SK-N-SH treated with all-trans-retinoic acid at 6 μM for 48 hours (cell line): ENCODE measurements around the gene TTC32.
A peak's percentile ranks its signal among the peaks of the same experiment; 100 is the strongest.

Source experiments
- ATAC-seq: fragments of 200-7000 bp; cut with Tn5 transposase; 3 replicates; pipeline ENCODE4 v1.9.1; 2020; ENCODE audit warnings: mild to moderate bottlenecking, moderate library complexity
- ARNTL ChIP-seq: fragments of 450-650 bp; formaldehyde crosslinking; IDR thresholded peaks from 2 replicates; pipeline ENCODE4 v1.5.0; 2020; ENCODE audit warnings: low read depth, mild to moderate bottlenecking, moderate library complexity, borderline replicate concordance
- BACH2 ChIP-seq: fragments of 250-450 bp; sonication (Bioruptor Pico); IDR thresholded peaks from 2 replicates; pipeline ENCODE4 v1.9.0; 2021; ENCODE audit warnings: mild to moderate bottlenecking, borderline replicate concordance
- CREB5 ChIP-seq: fragments of 250-450 bp; sonication (Bioruptor Pico); IDR thresholded peaks from 2 replicates; pipeline ENCODE4 v1.5.1; 2020; ENCODE audit warnings: low read depth, mild to moderate bottlenecking, moderate library complexity
- CSDC2 ChIP-seq: fragments of 250-450 bp; sonication (Bioruptor Pico); IDR thresholded peaks from 2 replicates; pipeline ENCODE4 v1.5.0; 2020; ENCODE audit warnings: mild to moderate bottlenecking, moderate library complexity
- CSRNP3 ChIP-seq: fragments of 250-450 bp; sonication (Bioruptor Pico); IDR thresholded peaks from 2 replicates; pipeline ENCODE4 v1.5.1; 2021; ENCODE audit warnings: mild to moderate bottlenecking, moderate library complexity
- OSR1 ChIP-seq: fragments of 250-450 bp; sonication (Bioruptor Pico); IDR thresholded peaks from 2 replicates; pipeline ENCODE4 v1.8.0; 2022; ENCODE audit warnings: moderate library complexity, mild to moderate bottlenecking, inconsistent platforms
- POU6F1 ChIP-seq: fragments of 250-450 bp; sonication (Bioruptor Pico); IDR thresholded peaks from 2 replicates; pipeline ENCODE4 v1.8.0; 2021; ENCODE audit warnings: low read depth, mild to moderate bottlenecking, moderate library complexity, borderline replicate concordance
- RARB ChIP-seq: fragments of 250-450 bp; sonication (Bioruptor Pico); IDR thresholded peaks from 2 replicates; pipeline ENCODE4 v1.8.0; 2021; ENCODE audit warnings: mild to moderate bottlenecking, moderate library complexity
- SNAI2 ChIP-seq: fragments of 250-450 bp; sonication (Bioruptor Pico); IDR thresholded peaks from 2 replicates; pipeline ENCODE4 v1.5.0; 2020; ENCODE audit warnings: mild to moderate bottlenecking, moderate library complexity
- ZC3H10 ChIP-seq: fragments of 250-450 bp; sonication (Bioruptor Pico); IDR thresholded peaks from 2 replicates; pipeline ENCODE4 v1.5.1; 2021; ENCODE audit warnings: mild to moderate bottlenecking, moderate library complexity
- ZFP3 ChIP-seq: fragments of 250-450 bp; sonication (Bioruptor Pico); IDR thresholded peaks from 2 replicates; pipeline ENCODE4 v1.5.0; 2020; ENCODE audit warnings: mild to moderate bottlenecking, moderate library complexity
- ZNF565 ChIP-seq: fragments of 450-650 bp; formaldehyde crosslinking; conservative IDR thresholded peaks from 2 replicates; pipeline ENCODE4 v1.5.0; 2020; ENCODE audit warnings: low read depth, mild to moderate bottlenecking, moderate library complexity
- ZNF70 ChIP-seq: fragments of 450-650 bp; formaldehyde crosslinking; IDR thresholded peaks from 2 replicates; pipeline ENCODE4 v1.5.0; 2020; ENCODE audit warnings: mild to moderate bottlenecking, moderate library complexity
- ZNF8 ChIP-seq: fragments of 450-650 bp; formaldehyde crosslinking; IDR thresholded peaks from 2 replicates; pipeline ENCODE4 v1.5.0; 2020; ENCODE audit warnings: mild to moderate bottlenecking, moderate library complexity
- TF ChIP-seq, protein P1 (sequence below): fragments of 250-450 bp; sonication (Bioruptor Pico); IDR thresholded peaks from 2 replicates; pipeline ENCODE4 v1.8.0; 2020; ENCODE audit warnings: mild to moderate bottlenecking, moderate library complexity, borderline replicate concordance
- TF ChIP-seq, protein P2 (sequence below): fragments of 250-450 bp; sonication (Bioruptor Pico); IDR thresholded peaks from 2 replicates; pipeline ENCODE4 v1.5.0; 2020; ENCODE audit warnings: mild to moderate bottlenecking, moderate library complexity

Gene TTC32

GRCh38 chr2:19864381-19864780, 37.4 kb downstream of the TTC32 start:
- no peak for ATAC-seq
- TF ChIP-seq RARB (CRISPR knock-in tag) (no peak), CSDC2 (CRISPR knock-in tag) (no peak), POU6F1 (CRISPR knock-in tag) (no peak), CSRNP3 (no peak), ZFP3 (no peak), OSR1 (CRISPR knock-in tag) (no peak), ZC3H10 (no peak), ZNF565 (no peak), BACH2 (no peak)

- peak; percentile 91 for ATAC-seq
- no peak for TF ChIP-seq ZNF565
- TF ChIP-seq CREB5 (CRISPR knock-in tag) = no peak
- no peak for TF ChIP-seq CSDC2 (CRISPR knock-in tag)
- no peak for TF ChIP-seq POU6F1 (CRISPR knock-in tag)
- no peak for TF ChIP-seq SNAI2 (CRISPR knock-in tag)
- TF ChIP-seq ZNF70 (CRISPR knock-in tag) = no peak
- TF ChIP-seq ZNF8 = no peak
- TF ChIP-seq, protein P1, sequence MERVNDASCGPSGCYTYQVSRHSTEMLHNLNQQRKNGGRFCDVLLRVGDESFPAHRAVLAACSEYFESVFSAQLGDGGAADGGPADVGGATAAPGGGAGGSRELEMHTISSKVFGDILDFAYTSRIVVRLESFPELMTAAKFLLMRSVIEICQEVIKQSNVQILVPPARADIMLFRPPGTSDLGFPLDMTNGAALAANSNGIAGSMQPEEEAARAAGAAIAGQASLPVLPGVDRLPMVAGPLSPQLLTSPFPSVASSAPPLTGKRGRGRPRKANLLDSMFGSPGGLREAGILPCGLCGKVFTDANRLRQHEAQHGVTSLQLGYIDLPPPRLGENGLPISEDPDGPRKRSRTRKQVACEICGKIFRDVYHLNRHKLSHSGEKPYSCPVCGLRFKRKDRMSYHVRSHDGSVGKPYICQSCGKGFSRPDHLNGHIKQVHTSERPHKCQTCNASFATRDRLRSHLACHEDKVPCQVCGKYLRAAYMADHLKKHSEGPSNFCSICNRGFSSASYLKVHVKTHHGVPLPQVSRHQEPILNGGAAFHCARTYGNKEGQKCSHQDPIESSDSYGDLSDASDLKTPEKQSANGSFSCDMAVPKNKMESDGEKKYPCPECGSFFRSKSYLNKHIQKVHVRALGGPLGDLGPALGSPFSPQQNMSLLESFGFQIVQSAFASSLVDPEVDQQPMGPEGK (CRISPR knock-in tag) = no peak
- no peak for TF ChIP-seq CSRNP3
- no peak for TF ChIP-seq RARB (CRISPR knock-in tag)
- TF ChIP-seq ZFP3 = no peak
- TF ChIP-seq, protein P2, sequence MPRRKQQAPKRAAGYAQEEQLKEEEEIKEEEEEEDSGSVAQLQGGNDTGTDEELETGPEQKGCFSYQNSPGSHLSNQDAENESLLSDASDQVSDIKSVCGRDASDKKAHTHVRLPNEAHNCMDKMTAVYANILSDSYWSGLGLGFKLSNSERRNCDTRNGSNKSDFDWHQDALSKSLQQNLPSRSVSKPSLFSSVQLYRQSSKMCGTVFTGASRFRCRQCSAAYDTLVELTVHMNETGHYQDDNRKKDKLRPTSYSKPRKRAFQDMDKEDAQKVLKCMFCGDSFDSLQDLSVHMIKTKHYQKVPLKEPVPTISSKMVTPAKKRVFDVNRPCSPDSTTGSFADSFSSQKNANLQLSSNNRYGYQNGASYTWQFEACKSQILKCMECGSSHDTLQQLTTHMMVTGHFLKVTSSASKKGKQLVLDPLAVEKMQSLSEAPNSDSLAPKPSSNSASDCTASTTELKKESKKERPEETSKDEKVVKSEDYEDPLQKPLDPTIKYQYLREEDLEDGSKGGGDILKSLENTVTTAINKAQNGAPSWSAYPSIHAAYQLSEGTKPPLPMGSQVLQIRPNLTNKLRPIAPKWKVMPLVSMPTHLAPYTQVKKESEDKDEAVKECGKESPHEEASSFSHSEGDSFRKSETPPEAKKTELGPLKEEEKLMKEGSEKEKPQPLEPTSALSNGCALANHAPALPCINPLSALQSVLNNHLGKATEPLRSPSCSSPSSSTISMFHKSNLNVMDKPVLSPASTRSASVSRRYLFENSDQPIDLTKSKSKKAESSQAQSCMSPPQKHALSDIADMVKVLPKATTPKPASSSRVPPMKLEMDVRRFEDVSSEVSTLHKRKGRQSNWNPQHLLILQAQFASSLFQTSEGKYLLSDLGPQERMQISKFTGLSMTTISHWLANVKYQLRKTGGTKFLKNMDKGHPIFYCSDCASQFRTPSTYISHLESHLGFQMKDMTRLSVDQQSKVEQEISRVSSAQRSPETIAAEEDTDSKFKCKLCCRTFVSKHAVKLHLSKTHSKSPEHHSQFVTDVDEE = no peak
Observed at GRCh38 chr2:19863303-19864041, 38.3 kb downstream of the TTC32 start.

GRCh38 chr2:19861813-19862212, 40.0 kb downstream of the TTC32 start:
- no peak for TF ChIP-seq RARB (CRISPR knock-in tag)
- no peak for TF ChIP-seq ARNTL (CRISPR knock-in tag)
- TF ChIP-seq, all 23 proteins: peak for 0
- no peak for ATAC-seq
